ENCODE results near the gene AGRP.

DNA sequence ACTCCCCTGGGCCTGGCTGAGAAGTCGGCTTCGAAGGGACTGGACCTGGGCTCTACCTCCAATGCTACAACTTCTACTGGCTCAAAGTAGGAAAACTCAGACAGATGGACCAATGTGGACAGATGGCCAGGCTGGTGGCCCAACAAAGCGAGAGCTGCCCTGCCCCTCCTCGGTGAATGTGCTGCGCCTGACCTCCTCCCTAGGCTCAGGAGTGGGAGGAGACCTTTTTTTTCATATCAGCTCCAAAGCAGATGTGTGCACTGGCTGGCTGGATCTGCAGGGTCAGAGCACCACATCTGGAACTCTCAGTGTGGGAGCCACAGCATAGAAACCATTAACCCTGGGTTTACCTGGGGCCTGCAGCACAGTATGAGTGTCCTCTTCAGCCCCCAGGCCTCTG is 23.2 kb downstream of the AGRP start:
- TF ChIP-seq, protein P1, sequence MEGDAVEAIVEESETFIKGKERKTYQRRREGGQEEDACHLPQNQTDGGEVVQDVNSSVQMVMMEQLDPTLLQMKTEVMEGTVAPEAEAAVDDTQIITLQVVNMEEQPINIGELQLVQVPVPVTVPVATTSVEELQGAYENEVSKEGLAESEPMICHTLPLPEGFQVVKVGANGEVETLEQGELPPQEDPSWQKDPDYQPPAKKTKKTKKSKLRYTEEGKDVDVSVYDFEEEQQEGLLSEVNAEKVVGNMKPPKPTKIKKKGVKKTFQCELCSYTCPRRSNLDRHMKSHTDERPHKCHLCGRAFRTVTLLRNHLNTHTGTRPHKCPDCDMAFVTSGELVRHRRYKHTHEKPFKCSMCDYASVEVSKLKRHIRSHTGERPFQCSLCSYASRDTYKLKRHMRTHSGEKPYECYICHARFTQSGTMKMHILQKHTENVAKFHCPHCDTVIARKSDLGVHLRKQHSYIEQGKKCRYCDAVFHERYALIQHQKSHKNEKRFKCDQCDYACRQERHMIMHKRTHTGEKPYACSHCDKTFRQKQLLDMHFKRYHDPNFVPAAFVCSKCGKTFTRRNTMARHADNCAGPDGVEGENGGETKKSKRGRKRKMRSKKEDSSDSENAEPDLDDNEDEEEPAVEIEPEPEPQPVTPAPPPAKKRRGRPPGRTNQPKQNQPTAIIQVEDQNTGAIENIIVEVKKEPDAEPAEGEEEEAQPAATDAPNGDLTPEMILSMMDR (IDR thresholded peaks at IDR 0.05; ENCODE audit: low read depth, low read length, missing input control) = no peak
- TF ChIP-seq RXRA (IDR thresholded peaks at IDR 0.05) = no peak
- TF ChIP-seq, protein P2, sequence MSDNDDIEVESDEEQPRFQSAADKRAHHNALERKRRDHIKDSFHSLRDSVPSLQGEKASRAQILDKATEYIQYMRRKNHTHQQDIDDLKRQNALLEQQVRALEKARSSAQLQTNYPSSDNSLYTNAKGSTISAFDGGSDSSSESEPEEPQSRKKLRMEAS (IDR thresholded peaks at IDR 0.05) = no peak
- no peak for TF ChIP-seq YY1 (IDR thresholded peaks at IDR 0.05)
- no peak for TF ChIP-seq RAD21 (IDR thresholded peaks at IDR 0.05)
- no peak for TF ChIP-seq JUND (IDR thresholded peaks at IDR 0.05)
- TF ChIP-seq, protein P3, sequence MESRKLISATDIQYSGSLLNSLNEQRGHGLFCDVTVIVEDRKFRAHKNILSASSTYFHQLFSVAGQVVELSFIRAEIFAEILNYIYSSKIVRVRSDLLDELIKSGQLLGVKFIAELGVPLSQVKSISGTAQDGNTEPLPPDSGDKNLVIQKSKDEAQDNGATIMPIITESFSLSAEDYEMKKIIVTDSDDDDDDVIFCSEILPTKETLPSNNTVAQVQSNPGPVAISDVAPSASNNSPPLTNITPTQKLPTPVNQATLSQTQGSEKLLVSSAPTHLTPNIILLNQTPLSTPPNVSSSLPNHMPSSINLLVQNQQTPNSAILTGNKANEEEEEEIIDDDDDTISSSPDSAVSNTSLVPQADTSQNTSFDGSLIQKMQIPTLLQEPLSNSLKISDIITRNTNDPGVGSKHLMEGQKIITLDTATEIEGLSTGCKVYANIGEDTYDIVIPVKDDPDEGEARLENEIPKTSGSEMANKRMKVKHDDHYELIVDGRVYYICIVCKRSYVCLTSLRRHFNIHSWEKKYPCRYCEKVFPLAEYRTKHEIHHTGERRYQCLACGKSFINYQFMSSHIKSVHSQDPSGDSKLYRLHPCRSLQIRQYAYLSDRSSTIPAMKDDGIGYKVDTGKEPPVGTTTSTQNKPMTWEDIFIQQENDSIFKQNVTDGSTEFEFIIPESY (IDR thresholded peaks at IDR 0.05) = no peak
- no peak for TF ChIP-seq FOXA2 (IDR thresholded peaks at IDR 0.05)
- no peak for TF ChIP-seq SP1 (IDR thresholded peaks at IDR 0.05)
- TF ChIP-seq HNF4A (conservative IDR thresholded peaks at IDR 0.05) = no peak
- no peak for TF ChIP-seq TAF1 (conservative IDR thresholded peaks at IDR 0.05)
- TF ChIP-seq, protein P4, sequence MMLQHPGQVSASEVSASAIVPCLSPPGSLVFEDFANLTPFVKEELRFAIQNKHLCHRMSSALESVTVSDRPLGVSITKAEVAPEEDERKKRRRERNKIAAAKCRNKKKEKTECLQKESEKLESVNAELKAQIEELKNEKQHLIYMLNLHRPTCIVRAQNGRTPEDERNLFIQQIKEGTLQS (IDR thresholded peaks at IDR 0.05) = no peak
- TF ChIP-seq GABPA (IDR thresholded peaks at IDR 0.05 in 1 of 2, conservative IDR thresholded peaks at IDR 0.05 in 1 of 2) = no peak
- no peak for TF ChIP-seq EGR1 (IDR thresholded peaks at IDR 0.05; ENCODE audit: low read depth in 2 of 2)
